Coronary artery (tissue), 2 donors: ENCODE results near the gene CSK.

Experiments used
- DNase-seq: peaks from one replicate; pipeline ENCODE4 v3.0.0-alpha.2; 2017; ENCODE audit warnings: low spot score
- H3K27ac ChIP-seq, 2 donors: fragments of 200-600 bp; sonication (generic); one replicate each; pipeline ENCODE4 v1.5.1; 2016 to 2019
- H3K4me3 ChIP-seq: fragments of 200-600 bp; sonication (generic); 2 replicates; pipeline ENCODE4 v1.5.1; 2016; ENCODE audit warnings: mild to moderate bottlenecking, moderate library complexity
- CTCF ChIP-seq: fragments of 200-600 bp; sonication (generic); IDR thresholded peaks from one replicate; pipeline ENCODE4 v1.5.1; 2019; ENCODE audit warnings: antibody characterized with exemption

CSK gene

GRCh38 chr15:74838746-74839525, 57.1 kb downstream of the CSK start:
- DNase-seq = no peak
- TF ChIP-seq CTCF = no peak
- H3K27ac ChIP-seq = no peak overlapping the region
- no peak overlapping the region for H3K4me3 ChIP-seq

- TF ChIP-seq CTCF = no peak
- Histone ChIP-seq H3K27ac (no peak overlapping the region), H3K4me3 (no peak overlapping the region)
- DNase-seq = no peak
Observed at GRCh38 chr15:74839526-74840395, 57.9 kb downstream of the CSK start.

- Histone ChIP-seq H3K4me3 (no peak overlapping the region), H3K27ac (no peak overlapping the region)
- DNase-seq = no peak
- TF ChIP-seq CTCF = no peak
Observed at GRCh38 chr15:74840851-74841775, 59.2 kb downstream of the CSK start.

GRCh38 chr15:74841891-74842373, 60.1 kb downstream of the CSK start:
- Histone ChIP-seq H3K4me3 (peak overlapping the region; percentile 100), H3K27ac (peak overlapping the region in 1 of 2 donors; percentile 92)
- no peak for TF ChIP-seq CTCF
- no peak for DNase-seq

- Histone ChIP-seq H3K27ac (peak within 1 kb of the TSS; percentile 58 to 92), H3K4me3 (peak within 1 kb of the TSS; percentile 100)
- TF ChIP-seq CTCF = peak; percentile 73
- DNase-seq = peak; percentile 92
Observed at GRCh38 chr15:74842581-74843444, 60.9 kb downstream of the CSK start, which contains the start of gene ULK3. Gene ULK3 (minus strand): TSS chr15:74843156. CDS start chr15:74843105, 51 bp downstream.

GRCh38 chr15:74843445-74843828, 61.6 kb downstream of the CSK start:
- no peak for DNase-seq
- no peak for TF ChIP-seq CTCF
- Histone ChIP-seq H3K4me3 (peak overlapping the region; percentile 100), H3K27ac (peak overlapping the region; percentile 58 to 92)
